Sigmoid colon (tissue), 4 donors: ENCODE results near the gene LARGE1.

Source experiments
- CTCF ChIP-seq, 4 experiments: fragments of 450-650 bp in 3 of 4; fragments of 200-600 bp in 1 of 4; IDR thresholded peaks; one replicate each; pipeline ENCODE4 v1.5.1; 2016 to 2019; ENCODE audit warnings: antibody characterized with exemption in 4 of 4, mild to moderate bottlenecking in 3 of 4, moderate library complexity in 2 of 4
- EP300 ChIP-seq, 4 donors: sonication (generic); formaldehyde crosslinking; IDR thresholded peaks; one replicate each; pipeline ENCODE4 v1.6.1; 2017; ENCODE audit warnings: antibody characterized with exemption in 4 of 4
- POLR2A ChIP-seq, 2 donors: fragments of 450-650 bp; IDR thresholded peaks; one replicate each; pipeline ENCODE4 v1.6.1; 2016; ENCODE audit warnings: antibody characterized with exemption in 2 of 2, mild to moderate bottlenecking in 2 of 2, moderate library complexity in 2 of 2
- POLR2AphosphoS5 ChIP-seq, 4 donors: sonication (generic); formaldehyde crosslinking; IDR thresholded peaks; one replicate each; pipeline ENCODE4 v1.6.1; 2017; ENCODE audit warnings: antibody characterized with exemption in 4 of 4

GRCh38 chr22:33575771-33576170 is 344.5 kb downstream of the LARGE1 start:
- TF ChIP-seq CTCF (IDR thresholded peaks at IDR 0.05) (no peak), POLR2A (IDR thresholded peaks at IDR 0.05) (no peak), POLR2AphosphoS5 (IDR thresholded peaks at IDR 0.05) (no peak), EP300 (IDR thresholded peaks at IDR 0.05) (no peak)
